GM12874 (cell line): Measurements from ENCODE around the gene FBXL20.

Experiments
- CTCF ChIP-seq: IDR thresholded peaks from 2 replicates; pipeline ENCODE4 v1.5.1; 2011; ENCODE audit warnings: low read depth, mild to moderate bottlenecking, control low read depth, low read length, moderate library complexity; ENCODE audit not compliant: insufficient read depth

FBXL20 gene

GRCh38 chr17:39416141-39416540 is 14.7 kb upstream of the FBXL20 start:
- TF ChIP-seq CTCF: no peak

- no peak for TF ChIP-seq CTCF
Measured at GRCh38 chr17:39410279-39410678, 8.9 kb upstream of the FBXL20 start.

- TF ChIP-seq CTCF: no peak
Measured at GRCh38 chr17:39408360-39408759, 6.9 kb upstream of the FBXL20 start.

GRCh38 chr17:39406951-39407350 is 5.5 kb upstream of the FBXL20 start:
- no peak for TF ChIP-seq CTCF

- no peak for TF ChIP-seq CTCF
Measured at GRCh38 chr17:39405436-39405835, 4.0 kb upstream of the FBXL20 start.

GRCh38 chr17:39404542-39405378 is 3.3 kb upstream of the FBXL20 start:
- no peak for TF ChIP-seq CTCF

- TF ChIP-seq CTCF: no peak
Measured at GRCh38 chr17:39402890-39403605, 1.6 kb upstream of the FBXL20 start.
